Heart left ventricle (tissue), 13 donors: ENCODE data around the gene APCDD1.

Experiments used
- POLR2A ChIP-seq, 2 donors: fragments of 450-650 bp; IDR thresholded peaks; one replicate each; pipeline ENCODE4 v1.6.1; 2017; ENCODE audit warnings: antibody characterized with exemption in 2 of 2, mild to moderate bottlenecking in 2 of 2, moderate library complexity in 2 of 2
- TF ChIP-seq, protein P1 (sequence below), 12 donors: fragments of 200-600 bp; sonication (generic) in 4 of 12; IDR thresholded peaks; one replicate each; pipeline versions ENCODE4 v1.5.0 to v1.8.0; 2018 to 2022; ENCODE audit warnings: antibody characterized with exemption in 12 of 12, mild to moderate bottlenecking in 5 of 12
- donor health status: ischemic (EF 13 %, LVEDD 7.1; RV severe dilation, severe dysfunction).
- donor health status: DM: no; HTN: yes; CAD: no.
- donor health status: DM: no; HTN: no; CAD: no.
- donor health status: ischemic (EF 25% LVEDD 6.9; RV normal size, moderate dysfunction).
- donor health status: ischemic (EF 25% LVEDD 5.7; RV mildly dilated, moderate dysfunction).
- donor health status: ischemic (EF 35%, LVEDD 5.7; RV mildly dilated, moderate dysfunction).
- donor health status: nonischemic (EF 11% LVEDD 7.7; RV severe dilation, severe dysfunction).
- donor health status: DM: yes; HTN: yes; CAD: no.
- donor health status: PGD.
- donor health status: ischemic (EF 29% LVEDD 5.4; RV normal size, mild dysfunction).
- donor health status: nonischemic (EF 23%, LVEDD 6.1; RV moderate dilation, normal function).

DNA sequence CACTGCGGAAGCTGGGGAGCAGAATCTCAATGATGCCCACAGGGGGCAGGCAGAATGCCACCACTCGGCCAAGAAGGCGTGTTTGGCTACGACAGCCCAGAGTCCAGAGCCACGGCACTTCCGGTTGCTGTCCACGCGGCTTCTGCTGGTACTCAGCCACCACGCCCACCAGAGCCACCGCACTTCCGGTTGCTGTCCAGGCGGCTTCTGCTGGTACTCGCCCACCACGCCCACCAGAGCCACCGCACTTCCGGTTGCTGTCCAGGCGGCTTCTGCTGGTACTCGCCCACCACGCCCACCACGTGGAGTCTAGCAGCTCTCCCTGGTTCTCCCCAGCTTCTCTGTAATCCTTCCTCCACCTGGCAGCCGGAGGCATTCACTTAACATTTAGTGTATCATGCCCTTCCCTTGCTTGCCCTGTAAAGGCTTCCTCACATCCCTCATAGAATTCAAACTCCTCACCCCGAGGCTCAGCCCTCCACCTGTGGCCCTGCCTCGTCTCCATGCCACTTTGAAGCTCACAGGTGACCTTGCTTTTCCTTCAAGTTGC is 40.1 kb upstream of the APCDD1 start:
- TF ChIP-seq POLR2A (IDR thresholded peaks at IDR 0.05) = no peak
- TF ChIP-seq, protein P1, sequence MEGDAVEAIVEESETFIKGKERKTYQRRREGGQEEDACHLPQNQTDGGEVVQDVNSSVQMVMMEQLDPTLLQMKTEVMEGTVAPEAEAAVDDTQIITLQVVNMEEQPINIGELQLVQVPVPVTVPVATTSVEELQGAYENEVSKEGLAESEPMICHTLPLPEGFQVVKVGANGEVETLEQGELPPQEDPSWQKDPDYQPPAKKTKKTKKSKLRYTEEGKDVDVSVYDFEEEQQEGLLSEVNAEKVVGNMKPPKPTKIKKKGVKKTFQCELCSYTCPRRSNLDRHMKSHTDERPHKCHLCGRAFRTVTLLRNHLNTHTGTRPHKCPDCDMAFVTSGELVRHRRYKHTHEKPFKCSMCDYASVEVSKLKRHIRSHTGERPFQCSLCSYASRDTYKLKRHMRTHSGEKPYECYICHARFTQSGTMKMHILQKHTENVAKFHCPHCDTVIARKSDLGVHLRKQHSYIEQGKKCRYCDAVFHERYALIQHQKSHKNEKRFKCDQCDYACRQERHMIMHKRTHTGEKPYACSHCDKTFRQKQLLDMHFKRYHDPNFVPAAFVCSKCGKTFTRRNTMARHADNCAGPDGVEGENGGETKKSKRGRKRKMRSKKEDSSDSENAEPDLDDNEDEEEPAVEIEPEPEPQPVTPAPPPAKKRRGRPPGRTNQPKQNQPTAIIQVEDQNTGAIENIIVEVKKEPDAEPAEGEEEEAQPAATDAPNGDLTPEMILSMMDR (IDR thresholded peaks at IDR 0.05) = no peak
